Ovary (tissue), 3 donors: ENCODE data around the gene NBEA.

ENCODE experiments used
- POLR2A ChIP-seq: fragments of 450-650 bp; IDR thresholded peaks from one replicate; pipeline ENCODE4 v1.6.1; 2017; ENCODE audit warnings: antibody characterized with exemption, mild to moderate bottlenecking, moderate library complexity
- TF ChIP-seq, protein P1 (sequence below), 3 donors: fragments of 450-650 bp in 2 of 3; fragments of 200-600 bp in 1 of 3; IDR thresholded peaks; one replicate each; pipeline versions ENCODE4 v1.5.1 to v1.8.0; 2016 to 2022; ENCODE audit warnings: antibody characterized with exemption in 3 of 3, mild to moderate bottlenecking in 1 of 3
- donor health status: DM: no; HTN: no; CAD: no.

GRCh38 chr13:35597451-35597850 is 655.4 kb downstream of the NBEA start:
- TF ChIP-seq, protein P1, sequence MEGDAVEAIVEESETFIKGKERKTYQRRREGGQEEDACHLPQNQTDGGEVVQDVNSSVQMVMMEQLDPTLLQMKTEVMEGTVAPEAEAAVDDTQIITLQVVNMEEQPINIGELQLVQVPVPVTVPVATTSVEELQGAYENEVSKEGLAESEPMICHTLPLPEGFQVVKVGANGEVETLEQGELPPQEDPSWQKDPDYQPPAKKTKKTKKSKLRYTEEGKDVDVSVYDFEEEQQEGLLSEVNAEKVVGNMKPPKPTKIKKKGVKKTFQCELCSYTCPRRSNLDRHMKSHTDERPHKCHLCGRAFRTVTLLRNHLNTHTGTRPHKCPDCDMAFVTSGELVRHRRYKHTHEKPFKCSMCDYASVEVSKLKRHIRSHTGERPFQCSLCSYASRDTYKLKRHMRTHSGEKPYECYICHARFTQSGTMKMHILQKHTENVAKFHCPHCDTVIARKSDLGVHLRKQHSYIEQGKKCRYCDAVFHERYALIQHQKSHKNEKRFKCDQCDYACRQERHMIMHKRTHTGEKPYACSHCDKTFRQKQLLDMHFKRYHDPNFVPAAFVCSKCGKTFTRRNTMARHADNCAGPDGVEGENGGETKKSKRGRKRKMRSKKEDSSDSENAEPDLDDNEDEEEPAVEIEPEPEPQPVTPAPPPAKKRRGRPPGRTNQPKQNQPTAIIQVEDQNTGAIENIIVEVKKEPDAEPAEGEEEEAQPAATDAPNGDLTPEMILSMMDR (IDR thresholded peaks at IDR 0.05): no peak
- TF ChIP-seq POLR2A: no peak
